Limb (tissue), 2 donors: Measurements from ENCODE around the gene CADPS2.
A peak's percentile ranks its signal among the peaks of the same experiment; 100 is the strongest.

Experiments used
- DNase-seq, 2 donors: peaks; one replicate each; pipeline ENCODE4 v3.0.0-alpha.2; 2016; ENCODE audit errors: extremely low spot score in 2 of 2

Gene CADPS2

DNA sequence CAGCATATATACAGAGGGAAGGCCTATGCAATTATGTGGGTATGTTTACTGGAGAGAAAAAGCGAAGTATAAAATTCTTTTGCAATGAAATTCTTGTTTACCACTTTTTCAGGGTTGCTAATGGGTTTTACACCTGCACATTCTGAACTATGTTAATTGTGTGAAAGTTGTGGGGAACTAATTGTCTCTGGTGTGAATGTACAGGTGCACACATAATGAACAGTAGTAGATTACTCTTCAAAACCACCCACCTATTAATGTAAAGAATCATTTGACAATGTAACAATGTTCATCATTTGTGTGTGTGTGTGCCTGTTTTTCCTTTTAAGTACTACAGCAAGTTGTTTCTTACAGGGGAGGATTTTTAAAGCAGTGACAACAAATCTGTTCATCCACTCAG is 501.7 kb downstream of the CADPS2 start:
- no peak for DNase-seq

DNA sequence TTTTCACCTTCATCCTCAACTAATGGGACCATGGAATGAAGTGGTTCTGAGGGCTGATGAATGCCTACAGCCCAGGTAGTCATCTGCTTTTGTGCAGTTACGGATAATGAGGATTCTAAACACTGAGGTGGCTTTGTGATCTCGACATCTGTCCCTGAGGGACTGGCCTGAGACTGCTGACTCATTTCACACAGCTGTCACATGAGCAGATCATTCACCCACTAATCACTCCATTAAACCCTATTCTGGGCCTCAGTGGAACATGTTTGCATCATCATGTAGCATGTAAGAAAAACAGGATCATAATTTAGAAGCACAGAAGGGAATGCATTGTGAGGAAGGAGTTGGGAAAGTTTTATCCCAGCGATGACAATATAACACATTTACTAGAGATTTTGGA is 502.3 kb downstream of the CADPS2 start:
- no peak for DNase-seq

DNA sequence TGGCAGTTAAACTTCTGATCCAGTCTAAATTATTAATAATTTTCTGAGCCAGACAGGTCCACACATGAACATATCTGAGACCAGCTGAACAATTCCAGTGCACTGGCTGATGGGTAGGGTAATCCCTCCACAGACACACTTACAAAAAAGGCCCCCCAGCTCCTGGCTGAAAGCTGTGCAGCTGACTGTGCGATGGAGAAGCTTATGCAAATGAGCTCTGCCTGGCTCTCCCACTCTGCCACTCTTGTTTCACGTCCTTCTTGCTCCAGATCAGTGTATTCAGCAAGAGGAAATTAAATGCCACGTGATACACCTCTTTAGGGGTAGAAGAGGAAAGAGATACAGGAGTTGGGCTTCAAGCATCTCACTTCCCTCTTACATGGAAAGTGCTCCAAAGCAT is 505.3 kb downstream of the CADPS2 start:
- no peak for DNase-seq

DNA sequence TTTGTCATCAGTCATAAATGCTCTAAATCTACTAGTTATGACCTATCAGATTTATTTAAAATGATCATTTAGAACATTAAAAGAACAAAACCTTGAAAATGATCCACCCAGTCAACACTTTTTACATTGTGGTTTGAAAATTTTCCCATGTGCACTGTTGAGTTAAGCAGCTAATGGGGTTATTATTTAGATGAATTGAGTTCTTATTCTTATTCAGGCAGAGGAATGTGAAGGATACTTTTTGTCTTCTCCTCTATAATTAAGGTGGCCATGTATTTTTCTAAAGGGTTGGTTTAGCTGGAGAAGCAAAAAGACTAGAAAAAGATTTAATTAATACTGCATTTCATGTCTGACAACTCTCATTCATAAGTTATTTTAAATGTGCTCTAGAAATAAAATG is 506.8 kb downstream of the CADPS2 start:
- DNase-seq, result no peak

DNA sequence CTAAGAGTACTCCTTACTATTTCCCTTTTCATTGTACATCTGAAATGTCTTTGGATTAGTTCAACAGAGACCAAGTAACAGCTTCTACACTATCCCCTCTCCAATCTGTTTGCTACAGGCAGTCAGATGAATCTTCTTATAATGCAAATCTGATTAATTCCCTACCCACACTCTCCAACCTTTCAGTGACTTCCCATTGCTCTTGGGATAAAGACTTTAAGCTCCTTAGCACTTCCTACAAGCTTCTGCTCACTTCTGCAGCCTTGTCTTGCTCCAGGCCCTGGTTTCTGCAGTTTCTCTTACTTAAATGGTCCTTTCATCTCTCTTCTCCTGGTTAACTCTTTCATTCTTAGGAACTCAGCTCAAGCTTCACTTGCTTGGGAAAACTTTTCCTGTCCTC is 516.5 kb downstream of the CADPS2 start:
- DNase-seq, result no peak

DNA sequence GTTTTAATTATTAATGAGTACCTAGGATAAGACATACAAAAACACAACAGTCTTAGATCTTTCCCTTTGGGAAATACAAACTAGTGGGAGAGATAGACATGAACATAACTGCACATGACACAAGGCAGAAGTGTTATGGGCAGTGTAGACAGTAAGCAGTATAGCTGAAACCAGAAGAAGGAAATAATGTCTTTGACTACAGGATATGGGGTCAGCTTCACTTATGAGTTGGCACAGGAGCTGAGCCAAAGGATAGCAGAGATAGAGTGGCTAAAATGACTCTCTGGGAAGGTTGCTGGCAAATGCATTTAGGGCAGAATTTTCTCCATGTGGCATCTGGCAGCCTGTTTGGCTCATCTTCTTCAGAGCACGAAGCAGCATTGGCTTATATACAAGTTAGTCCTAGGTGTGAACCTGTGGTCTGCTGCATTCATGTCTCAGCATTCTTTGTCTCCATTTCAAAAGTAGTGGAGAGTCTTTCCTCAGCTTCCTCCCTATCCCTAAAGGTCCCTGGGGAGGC is 521.4 kb downstream of the CADPS2 start:
- DNase-seq, result no peak

DNA sequence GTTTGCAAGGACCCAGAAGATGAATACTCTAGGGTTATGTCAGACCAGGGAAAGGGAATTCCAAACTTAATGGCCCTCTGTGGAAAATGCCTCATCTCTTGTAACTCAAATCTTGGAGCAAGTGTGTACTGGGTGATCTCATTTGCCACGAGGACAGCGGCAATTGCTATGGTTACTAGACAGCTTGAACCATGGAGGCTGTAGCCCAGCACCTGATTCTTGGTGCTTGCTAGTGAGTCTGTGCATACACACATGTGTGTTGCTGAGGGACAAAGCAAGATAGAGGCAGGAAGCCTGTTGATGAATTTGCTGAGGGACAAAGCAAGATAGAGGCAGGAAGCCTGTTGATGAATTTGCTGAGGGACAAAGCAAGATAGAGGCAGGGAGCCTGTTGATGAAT is 523.1 kb downstream of the CADPS2 start:
- no peak for DNase-seq

DNA sequence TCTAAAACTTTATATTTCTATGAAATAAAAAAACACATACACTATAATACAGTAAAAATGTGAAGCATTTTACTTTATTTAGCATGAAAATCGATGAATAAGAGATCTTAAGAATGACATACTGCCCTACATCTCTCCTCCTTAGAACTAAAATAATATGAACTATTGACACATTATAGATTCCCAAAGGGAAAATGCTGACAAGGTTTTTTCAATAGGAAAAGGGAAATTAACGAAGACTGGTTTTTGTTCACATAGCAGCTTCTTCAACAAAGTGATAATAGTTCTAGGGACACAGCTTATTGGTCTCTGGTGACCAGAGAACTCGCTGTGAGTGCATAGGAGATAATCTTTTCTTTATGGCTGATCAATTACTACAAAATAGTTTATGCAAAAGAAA is 523.8 kb downstream of the CADPS2 start:
- DNase-seq, result no peak

DNA sequence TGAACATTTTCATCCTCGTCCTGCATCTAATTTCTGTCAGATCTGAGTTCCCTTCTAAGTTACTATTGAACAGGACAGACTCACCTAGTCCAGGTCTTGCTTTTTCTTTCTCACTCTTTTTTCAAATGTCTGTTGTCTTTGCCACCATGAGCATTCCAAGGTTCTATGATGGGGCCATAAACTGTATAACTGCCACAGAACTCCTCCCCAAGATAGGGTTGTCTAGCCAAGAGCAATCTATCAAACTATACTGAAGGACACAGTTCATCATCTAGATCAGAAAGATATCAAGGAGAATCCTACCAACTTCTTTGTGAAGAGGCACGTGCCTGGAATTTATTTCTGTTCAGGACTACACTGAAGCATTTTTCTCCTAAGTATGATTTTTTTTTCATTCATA is 531.6 kb downstream of the CADPS2 start:
- no peak for DNase-seq

DNA sequence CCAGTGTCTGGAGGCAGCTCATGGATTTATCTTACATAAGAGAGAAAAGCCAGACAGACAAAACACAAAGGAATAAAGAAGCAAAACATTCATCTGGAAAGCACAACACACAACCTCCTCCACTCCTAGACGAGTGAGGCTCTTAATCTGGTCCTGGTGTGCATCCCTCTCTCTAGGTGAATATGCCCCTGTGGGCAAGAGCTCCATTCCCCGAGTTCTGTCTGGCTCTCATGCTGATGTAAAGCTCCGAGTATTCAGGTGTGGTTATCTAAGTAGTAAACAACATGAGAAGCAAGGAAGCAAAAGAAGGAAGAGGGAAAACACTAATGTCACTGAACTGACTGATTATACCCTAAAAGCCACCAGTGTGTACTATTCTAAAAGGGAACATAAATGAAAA is 533.8 kb downstream of the CADPS2 start:
- DNase-seq, result no peak

DNA sequence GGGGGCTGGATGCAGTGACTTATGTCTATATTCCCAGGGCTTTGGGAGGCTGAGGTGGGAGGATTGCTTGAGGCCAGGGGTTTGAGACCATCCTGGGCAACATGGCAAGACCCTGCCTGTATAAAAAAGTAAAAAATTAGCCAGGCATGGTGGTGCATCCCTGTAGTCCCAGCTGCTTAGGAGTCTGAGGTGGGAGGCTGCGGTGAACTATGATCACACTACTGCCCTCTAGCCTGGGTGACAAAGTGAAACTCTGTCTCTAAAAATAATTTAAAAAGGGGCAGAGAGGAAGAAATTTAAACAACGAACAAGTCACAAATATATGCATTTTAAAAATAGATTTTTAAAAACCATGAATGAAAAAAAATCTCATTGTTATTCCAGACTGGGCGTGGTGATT is 535.6 kb downstream of the CADPS2 start:
- no peak for DNase-seq

DNA sequence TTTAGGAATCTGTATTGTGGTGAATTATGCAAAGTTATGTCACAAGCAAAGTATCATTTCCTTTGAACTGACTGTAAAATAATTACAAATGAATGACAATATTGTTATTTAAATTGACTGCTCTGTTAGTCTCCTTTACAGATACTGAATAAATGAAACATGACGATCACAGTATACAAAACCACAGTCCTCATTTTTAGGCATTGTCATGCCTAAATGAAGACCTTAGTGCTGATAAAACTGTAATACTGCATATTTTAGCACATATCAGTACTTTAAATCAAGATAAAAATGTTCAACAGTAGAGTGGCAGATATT is 542.0 kb downstream of the CADPS2 start:
- DNase-seq, result no peak

DNA sequence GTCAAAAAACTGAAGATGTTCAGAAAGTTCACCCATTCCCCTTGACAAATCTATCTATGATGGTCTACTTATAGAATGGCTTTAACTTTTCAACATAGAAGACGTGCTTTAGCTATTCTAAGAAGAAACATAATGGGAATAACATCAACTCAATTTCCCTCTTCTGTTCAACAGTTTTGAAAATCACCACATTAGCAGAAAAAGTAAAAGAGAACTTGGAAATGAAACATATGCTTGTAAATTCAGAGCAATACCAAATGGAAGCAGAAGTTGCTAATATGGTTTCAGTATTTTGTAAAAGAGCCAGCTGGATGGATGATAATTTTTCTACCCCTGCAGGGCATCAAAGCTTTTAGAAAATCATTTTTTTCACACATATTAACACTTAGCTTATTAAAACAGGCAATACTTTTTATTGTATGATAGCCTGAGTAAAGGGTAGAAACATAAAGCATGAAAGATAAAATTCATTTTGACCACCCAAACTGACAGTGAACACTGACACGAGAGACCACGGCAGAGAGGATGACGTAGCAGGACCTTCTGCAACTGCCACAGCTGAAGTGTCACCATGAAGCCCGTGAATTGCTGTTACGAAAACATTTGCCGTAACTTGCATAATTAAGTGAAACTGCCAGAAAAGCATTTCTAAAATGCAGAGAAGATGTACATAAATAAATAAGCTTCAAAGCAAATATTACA is 542.5 kb downstream of the CADPS2 start:
- no peak for DNase-seq

DNA sequence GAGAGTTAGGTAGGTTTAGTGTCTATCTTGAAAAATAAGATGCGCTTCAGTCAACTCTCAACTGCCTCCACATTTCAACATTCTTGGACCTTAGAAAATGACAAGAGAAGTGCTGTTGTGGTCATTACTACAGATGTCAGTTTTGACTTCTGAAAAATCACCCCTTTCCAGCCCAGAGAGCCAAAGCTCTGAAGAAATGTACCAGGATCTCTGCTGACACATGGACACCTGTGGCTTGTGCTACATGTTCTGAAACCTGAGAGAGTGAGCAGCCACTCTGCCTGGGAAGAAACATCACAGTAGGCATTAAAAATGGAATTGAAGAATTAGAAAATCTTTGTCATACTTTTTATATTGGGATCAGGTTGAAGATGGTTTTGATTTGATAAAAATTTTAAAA is 545.8 kb downstream of the CADPS2 start:
- DNase-seq, result no peak

DNA sequence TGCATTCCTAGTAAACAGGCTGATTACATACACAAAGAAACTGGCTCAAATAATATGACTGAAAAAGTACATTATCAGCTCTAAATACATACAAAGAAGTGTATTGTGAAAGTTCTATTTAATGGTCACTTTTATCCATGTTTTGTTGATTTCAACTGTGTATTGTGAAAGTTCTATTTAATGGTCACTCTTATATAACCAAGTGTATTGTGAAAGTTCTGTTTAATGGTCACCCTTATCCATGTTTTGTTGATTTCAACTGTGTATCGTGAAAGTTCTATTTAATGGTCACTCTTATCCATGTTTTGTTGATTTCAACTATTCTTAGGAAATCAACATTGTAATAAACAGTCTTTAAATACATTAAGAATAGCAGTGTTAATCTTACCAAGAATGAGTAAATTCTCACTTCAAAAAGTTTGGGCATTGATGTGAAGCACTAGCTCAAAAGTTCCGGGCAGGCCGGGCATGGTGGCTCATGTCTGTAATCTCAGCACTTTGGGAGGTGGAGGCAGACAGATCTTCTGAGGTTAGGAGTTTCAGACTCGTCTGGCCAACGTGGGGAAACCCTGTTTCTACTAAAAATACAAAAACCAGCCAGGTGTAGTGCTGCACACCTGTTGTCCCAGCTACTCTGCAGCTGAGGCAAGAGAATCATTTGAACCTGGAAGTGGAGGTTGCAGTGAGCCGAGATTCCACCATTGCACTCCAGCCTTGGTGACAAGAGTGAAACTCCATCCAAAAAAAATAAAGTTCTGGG is 546.9 kb downstream of the CADPS2 start:
- DNase-seq, result no peak

DNA sequence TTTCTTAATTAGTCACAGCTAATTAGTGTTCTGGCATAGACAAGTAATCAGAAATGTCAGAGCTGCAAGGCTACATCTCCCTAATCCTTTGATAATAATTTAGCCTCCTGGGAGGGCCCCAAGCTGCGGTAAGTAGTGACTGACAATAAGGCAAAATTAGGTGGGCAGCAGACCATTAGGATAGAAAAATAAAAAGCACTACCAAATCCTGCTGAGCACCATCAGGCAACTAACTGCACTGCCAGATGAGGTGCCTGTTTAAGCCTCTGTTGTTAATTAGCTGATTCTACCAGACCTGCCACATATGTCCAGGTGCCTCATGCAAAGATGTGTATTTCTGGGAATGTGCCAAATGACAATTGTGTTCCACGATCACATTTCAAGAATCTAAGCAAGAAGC is 549.2 kb downstream of the CADPS2 start:
- no peak for DNase-seq

DNA sequence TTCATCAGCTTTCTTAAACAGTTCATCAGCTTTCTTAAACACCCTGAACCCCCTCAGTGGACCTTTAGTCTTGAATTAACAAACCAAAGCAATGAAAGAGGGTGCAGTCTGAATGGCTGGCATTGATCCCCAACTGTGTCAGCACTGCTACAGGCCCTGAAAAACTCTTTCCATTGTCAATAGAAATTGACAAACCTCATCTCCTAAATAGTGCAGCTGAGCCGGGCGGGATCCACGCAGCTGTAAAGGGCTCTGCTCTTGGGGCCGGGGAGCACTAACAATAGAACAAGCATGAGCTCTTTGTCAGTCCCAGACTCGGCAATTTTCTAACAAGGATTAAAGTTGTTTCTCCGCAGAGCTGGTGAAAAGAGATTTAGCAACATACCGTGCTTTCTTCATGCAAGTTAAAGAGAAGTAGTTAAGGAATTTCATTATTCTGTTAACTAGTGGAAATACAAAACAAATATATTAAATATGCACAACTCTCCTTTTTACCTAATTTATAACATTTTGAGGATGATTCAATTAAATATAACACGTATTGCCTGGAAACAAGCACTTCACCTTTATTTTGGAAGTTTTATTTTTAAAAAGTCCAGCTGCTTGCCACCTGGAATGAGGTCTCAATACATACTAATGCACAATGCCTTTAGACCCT is 557.0 kb downstream of the CADPS2 start:
- no peak for DNase-seq

DNA sequence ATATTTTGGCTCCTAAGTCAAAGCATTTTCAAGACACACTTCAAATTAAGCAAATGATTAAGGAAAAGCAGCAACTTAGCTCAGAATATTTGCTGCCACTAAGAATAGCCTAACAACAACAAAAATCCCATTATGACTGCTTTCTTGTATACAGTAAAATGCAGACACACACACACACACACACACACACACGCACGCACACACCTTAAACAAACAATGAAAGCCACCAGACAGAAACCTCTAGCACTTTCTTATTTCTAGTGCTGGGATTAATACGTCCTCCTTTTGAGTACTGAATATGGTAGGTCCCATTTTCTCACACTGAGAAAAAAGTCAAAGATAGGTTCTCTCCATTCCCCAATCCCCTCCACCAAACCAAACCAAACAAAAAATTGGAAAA is 558.3 kb downstream of the CADPS2 start:
- no peak for DNase-seq

DNA sequence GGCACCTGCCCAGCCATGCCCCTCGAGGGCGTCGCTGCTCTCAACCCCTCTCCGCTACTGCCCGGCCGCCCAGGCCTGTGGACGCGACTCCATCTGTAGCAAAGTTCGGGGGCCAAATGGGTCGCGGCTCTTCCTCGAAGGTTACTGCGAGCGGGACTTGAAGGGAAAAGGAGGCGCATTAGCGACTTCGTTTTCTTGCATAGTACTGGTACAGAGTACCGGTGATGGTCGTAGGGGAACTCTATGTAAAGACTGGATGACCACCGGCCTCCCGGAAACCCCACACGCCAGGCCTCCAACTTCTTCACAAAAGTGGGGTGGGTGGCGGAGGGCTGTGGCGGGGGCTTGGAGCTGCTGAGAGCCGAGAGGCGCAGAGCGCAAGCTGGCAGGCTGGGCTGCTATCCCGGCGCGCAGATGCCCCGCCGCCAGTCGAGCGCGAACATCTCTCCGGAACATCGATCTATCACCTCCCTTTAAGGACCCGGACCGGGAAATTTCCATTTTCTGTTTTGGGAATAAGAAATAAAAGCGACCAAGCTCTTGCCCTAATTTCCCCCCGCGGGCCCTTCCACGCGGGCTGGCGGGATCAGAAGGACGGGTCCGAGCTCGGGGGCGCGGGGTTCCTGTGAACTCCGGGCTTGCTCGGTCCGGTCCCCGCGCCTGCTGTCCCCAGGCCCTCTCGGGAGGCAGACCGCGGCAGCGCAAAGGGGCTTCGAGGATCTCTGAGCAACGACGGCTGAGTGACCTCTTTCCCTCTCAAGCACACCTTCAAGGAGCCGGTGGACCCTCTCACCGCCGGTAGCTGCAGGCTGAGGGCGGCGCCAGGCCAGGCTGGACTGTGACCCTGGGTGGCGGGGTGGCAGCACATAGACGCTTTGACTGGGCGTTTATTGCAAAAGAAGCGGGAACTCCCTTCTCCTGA is 569.5 kb downstream of the CADPS2 start:
- DNase-seq, result peak in 1 of 2 donors; percentile 52

DNA sequence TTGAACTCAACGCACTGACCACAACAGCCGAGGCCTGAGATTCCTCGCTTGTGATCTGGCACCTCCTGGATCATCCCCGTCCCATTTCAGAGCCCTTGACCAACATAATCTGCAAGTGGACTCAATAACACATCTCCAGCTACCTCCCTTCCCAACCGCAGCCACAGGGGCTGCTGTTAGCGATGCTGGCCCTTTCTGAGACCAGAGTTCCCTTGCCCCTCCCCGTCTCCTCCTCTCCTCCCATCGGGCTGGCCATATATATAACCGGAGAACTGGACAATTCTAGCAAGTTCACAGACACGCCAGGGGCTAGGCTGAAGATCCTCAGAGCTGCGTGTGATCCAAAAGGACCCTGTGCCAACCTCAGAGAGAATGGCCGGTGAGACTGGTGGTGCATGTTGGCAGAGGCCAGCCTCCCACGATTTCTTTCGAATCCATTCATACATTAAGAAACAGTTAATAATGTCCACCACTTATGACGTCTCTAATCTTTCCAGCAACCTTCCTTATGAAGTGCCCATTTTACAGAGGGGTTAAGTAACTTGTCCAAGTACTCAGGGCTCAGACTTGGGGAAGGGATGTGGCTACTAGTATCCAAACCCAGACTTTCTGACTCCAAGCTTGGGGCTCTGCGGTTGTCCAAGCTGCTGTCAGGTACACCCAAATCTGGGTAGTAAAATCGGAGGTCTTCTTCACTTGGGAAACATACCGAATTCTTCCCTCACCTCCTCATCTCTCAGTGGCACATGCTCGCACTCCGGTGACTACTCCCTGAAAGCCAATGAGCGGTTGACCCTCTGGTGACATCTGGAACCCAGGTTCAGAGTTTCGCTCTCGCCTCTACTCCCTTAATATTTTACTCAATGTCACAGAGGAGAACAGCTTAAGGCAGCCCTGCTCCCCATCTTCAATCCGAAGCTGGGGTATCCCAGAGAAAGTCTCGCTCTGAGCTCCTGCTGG is 570.5 kb downstream of the CADPS2 start:
- no peak for DNase-seq
